Measurements from ENCODE around the gene MLLT3. TPM values are rescaled to one million over a fixed set of nuclear protein-coding genes. Genes with fewer than 3 reads are reported as not detected.

Gene MLLT3
- total RNA-seq, 1 donor: 17.4 TPM

DNA sequence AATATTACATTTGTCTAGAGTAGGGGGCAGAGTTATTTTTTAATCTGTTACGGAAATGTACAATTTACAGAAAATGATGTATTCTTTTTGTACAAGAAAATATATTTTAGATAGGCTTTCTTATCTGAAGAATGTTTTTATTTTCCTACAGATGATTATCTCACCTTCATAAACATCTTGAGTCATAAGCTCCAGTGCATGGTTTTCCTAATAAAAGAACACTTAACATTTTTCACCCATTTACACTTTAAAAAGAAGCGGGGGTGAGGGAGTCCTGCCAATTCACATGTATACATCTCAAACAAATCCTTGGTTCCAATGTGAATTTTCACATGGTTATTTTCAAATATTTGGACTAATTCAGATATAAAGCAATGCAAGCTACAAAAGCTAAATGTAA lies 85.0 kb downstream of the MLLT3 start:
- no peak overlapping the region for H3K4me3 ChIP-seq (ENCODE audit: insufficient read depth, low read length)
- no peak overlapping the region for H3K4me2 ChIP-seq (ENCODE audit: insufficient read depth, low read length)
- H3K9me3 ChIP-seq (ENCODE audit: low read depth, low read length): no peaks in the 10 kb centered on the region
- TF ChIP-seq, protein P1, sequence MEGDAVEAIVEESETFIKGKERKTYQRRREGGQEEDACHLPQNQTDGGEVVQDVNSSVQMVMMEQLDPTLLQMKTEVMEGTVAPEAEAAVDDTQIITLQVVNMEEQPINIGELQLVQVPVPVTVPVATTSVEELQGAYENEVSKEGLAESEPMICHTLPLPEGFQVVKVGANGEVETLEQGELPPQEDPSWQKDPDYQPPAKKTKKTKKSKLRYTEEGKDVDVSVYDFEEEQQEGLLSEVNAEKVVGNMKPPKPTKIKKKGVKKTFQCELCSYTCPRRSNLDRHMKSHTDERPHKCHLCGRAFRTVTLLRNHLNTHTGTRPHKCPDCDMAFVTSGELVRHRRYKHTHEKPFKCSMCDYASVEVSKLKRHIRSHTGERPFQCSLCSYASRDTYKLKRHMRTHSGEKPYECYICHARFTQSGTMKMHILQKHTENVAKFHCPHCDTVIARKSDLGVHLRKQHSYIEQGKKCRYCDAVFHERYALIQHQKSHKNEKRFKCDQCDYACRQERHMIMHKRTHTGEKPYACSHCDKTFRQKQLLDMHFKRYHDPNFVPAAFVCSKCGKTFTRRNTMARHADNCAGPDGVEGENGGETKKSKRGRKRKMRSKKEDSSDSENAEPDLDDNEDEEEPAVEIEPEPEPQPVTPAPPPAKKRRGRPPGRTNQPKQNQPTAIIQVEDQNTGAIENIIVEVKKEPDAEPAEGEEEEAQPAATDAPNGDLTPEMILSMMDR (IDR thresholded peaks at IDR 0.05; ENCODE audit: extremely low read depth, low read depth, low read length): no peak
- no peak for DNase-seq (ENCODE audit: insufficient read length, low spot score, missing footprints)
- no peaks in the 10 kb centered on the region for H3K79me2 ChIP-seq (ENCODE audit: insufficient read depth, low read length)
- H3K4me1 ChIP-seq (ENCODE audit: insufficient read depth, low read length): no peaks in the 10 kb centered on the region
- no peak overlapping the region for H3K27ac ChIP-seq (ENCODE audit: low read depth, low read length)
- no peak overlapping the region for H2AFZ ChIP-seq (ENCODE audit: low read length)
- H3K27me3 ChIP-seq (ENCODE audit: insufficient read depth, low read length): no peaks in the 10 kb centered on the region
- H4K20me1 ChIP-seq (ENCODE audit: insufficient read depth, low read length): peaks cover 3% of the 10 kb centered on the region
- H3K36me3 ChIP-seq (ENCODE audit: insufficient read depth, low read length): no peaks in the 10 kb centered on the region

DNA sequence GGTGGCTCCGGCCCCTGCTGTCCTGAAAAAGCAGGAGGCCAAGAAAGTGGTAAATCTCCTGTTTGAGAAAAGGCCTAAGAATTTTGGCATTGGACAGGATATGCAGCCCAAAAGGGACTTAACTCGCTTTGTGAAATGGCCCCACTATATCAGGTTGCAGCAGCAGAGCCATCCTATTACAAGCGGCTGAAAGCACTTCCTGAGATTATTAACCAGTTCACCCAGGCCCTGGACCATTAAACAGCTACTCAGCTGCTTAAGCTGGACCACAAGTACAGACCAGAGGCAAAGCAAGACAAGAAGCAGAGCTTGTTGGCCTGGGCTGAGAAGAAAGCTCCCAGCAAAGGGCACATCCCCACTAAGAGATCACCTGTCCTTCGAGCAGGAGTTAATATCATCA lies 89.7 kb downstream of the MLLT3 start:
- Histone ChIP-seq H3K27me3 (ENCODE audit: insufficient read depth, low read length) (no peaks in the 10 kb centered on the region), H4K20me1 (ENCODE audit: insufficient read depth, low read length) (peaks cover 3% of the 10 kb centered on the region), H3K4me3 (ENCODE audit: insufficient read depth, low read length) (no peak overlapping the region), H3K36me3 (ENCODE audit: insufficient read depth, low read length) (no peaks in the 10 kb centered on the region), H3K27ac (ENCODE audit: low read depth, low read length) (no peak overlapping the region), H3K79me2 (ENCODE audit: insufficient read depth, low read length) (no peaks in the 10 kb centered on the region), H3K4me2 (ENCODE audit: insufficient read depth, low read length) (no peak overlapping the region), H2AFZ (ENCODE audit: low read length) (no peak overlapping the region), H3K4me1 (ENCODE audit: insufficient read depth, low read length) (no peaks in the 10 kb centered on the region), H3K9me3 (ENCODE audit: low read depth, low read length) (no peaks in the 10 kb centered on the region)
- TF ChIP-seq, protein P1 (IDR thresholded peaks at IDR 0.05; ENCODE audit: extremely low read depth, low read depth, low read length): no peak
- DNase-seq (ENCODE audit: insufficient read length, low spot score, missing footprints): no peak

DNA sequence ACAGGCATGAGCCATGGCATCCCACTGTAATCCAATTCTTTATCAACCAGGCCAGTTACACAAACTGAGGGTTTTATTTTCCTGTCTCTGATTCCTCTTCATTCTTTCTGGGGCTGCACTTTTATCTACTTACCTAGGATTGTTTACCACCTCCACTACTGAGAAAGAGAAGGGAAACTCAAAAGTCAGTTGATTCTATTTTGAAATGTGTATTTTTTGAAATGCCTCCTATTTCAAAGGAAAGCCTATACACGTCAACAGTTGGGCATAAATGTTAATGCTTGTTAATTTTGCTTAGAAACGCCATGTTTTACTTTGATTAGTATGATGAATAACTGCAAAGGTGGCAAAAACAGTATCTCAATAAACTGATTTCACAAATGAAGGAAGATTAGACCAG lies 92.5 kb downstream of the MLLT3 start:
- Histone ChIP-seq H4K20me1 (ENCODE audit: insufficient read depth, low read length) (no peaks in the 10 kb centered on the region), H2AFZ (ENCODE audit: low read length) (no peak overlapping the region), H3K4me3 (ENCODE audit: insufficient read depth, low read length) (no peak overlapping the region), H3K79me2 (ENCODE audit: insufficient read depth, low read length) (no peaks in the 10 kb centered on the region), H3K36me3 (ENCODE audit: insufficient read depth, low read length) (no peaks in the 10 kb centered on the region), H3K27ac (ENCODE audit: low read depth, low read length) (no peak overlapping the region), H3K4me2 (ENCODE audit: insufficient read depth, low read length) (no peak overlapping the region), H3K27me3 (ENCODE audit: insufficient read depth, low read length) (no peaks in the 10 kb centered on the region), H3K9me3 (ENCODE audit: low read depth, low read length) (no peaks in the 10 kb centered on the region), H3K4me1 (ENCODE audit: insufficient read depth, low read length) (no peaks in the 10 kb centered on the region)
- DNase-seq (ENCODE audit: insufficient read length, low spot score, missing footprints): no peak
- TF ChIP-seq, protein P1 (IDR thresholded peaks at IDR 0.05; ENCODE audit: extremely low read depth, low read depth, low read length): no peak

DNA sequence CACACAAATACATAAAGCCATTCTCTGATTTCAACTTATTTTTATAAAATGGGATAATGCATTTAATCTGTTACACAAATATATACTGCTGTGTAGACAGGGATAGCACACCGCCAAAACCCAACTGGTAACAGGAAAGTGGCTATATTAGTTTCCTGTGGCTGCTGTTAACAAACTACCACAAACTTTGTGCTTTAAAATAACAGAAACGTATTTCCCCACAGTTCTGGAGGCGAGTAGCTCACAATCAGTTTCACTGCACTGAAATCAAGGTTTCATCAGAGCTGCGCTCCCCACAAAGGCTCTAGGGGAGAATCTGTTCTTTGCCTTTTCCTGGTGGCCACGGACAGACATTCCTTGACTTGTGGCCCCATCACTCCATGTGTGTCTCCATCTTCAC lies 94.0 kb downstream of the MLLT3 start:
- no peaks in the 10 kb centered on the region for H3K79me2 ChIP-seq (ENCODE audit: insufficient read depth, low read length)
- H3K4me2 ChIP-seq (ENCODE audit: insufficient read depth, low read length): no peak overlapping the region

More for the DNA sequence above, 94.0 kb downstream of the MLLT3 start:
- TF ChIP-seq, protein P1 (IDR thresholded peaks at IDR 0.05; ENCODE audit: extremely low read depth, low read depth, low read length): no peak
- no peaks in the 10 kb centered on the region for H3K9me3 ChIP-seq (ENCODE audit: low read depth, low read length)
- H2AFZ ChIP-seq (ENCODE audit: low read length): no peak overlapping the region
- no peak for DNase-seq (ENCODE audit: insufficient read length, low spot score, missing footprints)
- H3K27me3 ChIP-seq (ENCODE audit: insufficient read depth, low read length): no peaks in the 10 kb centered on the region
- no peaks in the 10 kb centered on the region for H4K20me1 ChIP-seq (ENCODE audit: insufficient read depth, low read length)
- no peaks in the 10 kb centered on the region for H3K36me3 ChIP-seq (ENCODE audit: insufficient read depth, low read length)
- H3K27ac ChIP-seq (ENCODE audit: low read depth, low read length): no peak overlapping the region
- no peak overlapping the region for H3K4me3 ChIP-seq (ENCODE audit: insufficient read depth, low read length)
- H3K4me1 ChIP-seq (ENCODE audit: insufficient read depth, low read length): no peaks in the 10 kb centered on the region

Data from osteoblast (primary cell).